Measurements from ENCODE around the gene ACAP2.

DNA sequence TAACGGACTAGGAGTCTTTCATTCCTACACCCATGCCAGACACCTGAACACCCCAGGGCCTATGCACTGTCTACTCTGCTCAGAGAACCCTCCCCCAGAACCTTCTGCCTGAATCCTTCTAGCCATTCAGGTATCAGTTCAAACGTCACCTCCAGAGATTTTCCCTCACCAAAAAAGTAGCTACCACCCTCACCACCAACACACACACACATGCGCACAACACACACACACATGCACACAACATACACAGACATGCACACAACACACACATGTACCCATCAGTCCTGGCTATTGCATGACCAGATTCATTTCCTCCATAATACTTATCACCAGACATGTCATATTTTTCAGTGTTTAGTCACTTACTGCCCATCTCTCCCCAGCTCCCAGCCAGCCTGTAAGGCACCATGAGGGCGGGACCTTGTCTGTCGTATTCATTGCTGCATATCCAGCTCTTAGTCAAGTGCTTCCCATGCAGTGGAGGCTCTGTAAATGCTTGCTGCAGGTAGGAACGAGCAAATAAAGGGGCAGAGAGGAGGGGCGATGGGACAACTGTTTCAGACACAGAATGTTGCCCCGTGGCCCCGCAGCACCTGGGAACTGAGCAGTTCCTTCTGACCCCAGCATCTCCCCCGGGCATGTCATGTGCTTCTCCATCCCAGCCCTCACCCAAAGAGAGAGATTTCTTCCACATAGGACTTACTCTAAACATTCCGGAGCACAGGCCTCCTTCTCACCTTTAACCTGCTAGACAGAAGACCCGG is 201.0 kb downstream of the ACAP2 start:
- TF ChIP-seq POLR2A (IDR thresholded peaks at IDR 0.05) (no peak), POLR2AphosphoS5 (IDR thresholded peaks at IDR 0.05) (no peak), EP300 (IDR thresholded peaks at IDR 0.05) (no peak)
- TF ChIP-seq, protein P1, sequence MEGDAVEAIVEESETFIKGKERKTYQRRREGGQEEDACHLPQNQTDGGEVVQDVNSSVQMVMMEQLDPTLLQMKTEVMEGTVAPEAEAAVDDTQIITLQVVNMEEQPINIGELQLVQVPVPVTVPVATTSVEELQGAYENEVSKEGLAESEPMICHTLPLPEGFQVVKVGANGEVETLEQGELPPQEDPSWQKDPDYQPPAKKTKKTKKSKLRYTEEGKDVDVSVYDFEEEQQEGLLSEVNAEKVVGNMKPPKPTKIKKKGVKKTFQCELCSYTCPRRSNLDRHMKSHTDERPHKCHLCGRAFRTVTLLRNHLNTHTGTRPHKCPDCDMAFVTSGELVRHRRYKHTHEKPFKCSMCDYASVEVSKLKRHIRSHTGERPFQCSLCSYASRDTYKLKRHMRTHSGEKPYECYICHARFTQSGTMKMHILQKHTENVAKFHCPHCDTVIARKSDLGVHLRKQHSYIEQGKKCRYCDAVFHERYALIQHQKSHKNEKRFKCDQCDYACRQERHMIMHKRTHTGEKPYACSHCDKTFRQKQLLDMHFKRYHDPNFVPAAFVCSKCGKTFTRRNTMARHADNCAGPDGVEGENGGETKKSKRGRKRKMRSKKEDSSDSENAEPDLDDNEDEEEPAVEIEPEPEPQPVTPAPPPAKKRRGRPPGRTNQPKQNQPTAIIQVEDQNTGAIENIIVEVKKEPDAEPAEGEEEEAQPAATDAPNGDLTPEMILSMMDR (IDR thresholded peaks at IDR 0.05): no peak

All from gastroesophageal sphincter (tissue), 3 donors.